Measurements from ENCODE around the gene RIN3. TPM values are rescaled to one million over a fixed set of nuclear protein-coding genes. Genes with fewer than 3 reads are reported as not detected.

RIN3 gene
- total and polyA plus RNA-seq, 10 of the 15 experiments (the other 5 are each of a cell fraction or from before 2014, with no cell fraction given), result 0.91 to 23.3 (median 6.3) TPM

- ChIA-PET SMC1A (ENCODE audit: uncharacterized antibody, unreplicated experiment) (interaction anchor here (0.7 to 2.2 kb wide), 6 partner anchors 11 to 409 kb away, joined by 3 to 7 read pairs (median 4); no protein-coding TSS in a partner anchor), RAD21 (ENCODE audit: unreplicated experiment) (interaction anchor here (0.5 to 2.0 kb wide), 4 partner anchors 24 to 172 kb away, joined by 3 to 6 read pairs (median 4); no protein-coding TSS in a partner anchor), CTCF (no interaction called here), POLR2A (interaction anchor here (0.7 to 1.2 kb wide), 2 partner anchors 9 to 25 kb away, joined by 3 read pairs; no protein-coding TSS in a partner anchor)
- ATAC-seq (no peak), DNase-seq (ENCODE audit: low read depth, low spot score) (no peak), FAIRE-seq (no peak)
- H3K79me2 ChIP-seq (ENCODE audit: control insufficient read depth, insufficient read depth, low read length), result peaks cover 3% of the 10 kb centered on the region; the same call in 1 of the 2 replicates
- no peaks in the 10 kb centered on the region; the same call in 2 of the 3 replicates for H3K9me3 ChIP-seq (replicated peaks; ENCODE audit: control insufficient read depth, insufficient read depth, low read length)
- H3K27ac ChIP-seq (ENCODE audit: control insufficient read depth, insufficient read depth), result no peak overlapping the region
- no TSS peak for BruUV-seq (replicated peaks)
- H3K36me3 ChIP-seq (ENCODE audit: control insufficient read depth in 2 of 2, insufficient read depth in 2 of 2, low read length in 1 of 2), result no peaks in the 10 kb centered on the region
- in situ Hi-C loops (cut with MboI) (no loop called here), intact Hi-C loops (cut with micrococcal nuclease; ENCODE audit: unreplicated experiment) (no loop called here)
- H3K9ac ChIP-seq (ENCODE audit: control insufficient read depth, insufficient read depth, low read length), result no peak overlapping the region
- no peak overlapping the region for H3K4me3 ChIP-seq
- TF ChIP-seq NFXL1 (IDR thresholded peaks at IDR 0.05; ENCODE audit: borderline replicate concordance) (no peak), PKNOX1 (IDR thresholded peaks at IDR 0.05) (no peak), GATAD2B (conservative IDR thresholded peaks at IDR 0.05; ENCODE audit: low read depth) (no peak), BCLAF1 (IDR thresholded peaks at IDR 0.05) (no peak), NR2F1 (conservative IDR thresholded peaks at IDR 0.05) (no peak), ZNF687 (IDR thresholded peaks at IDR 0.05) (no peak), BHLHE40 (IDR thresholded peaks at IDR 0.05; ENCODE audit: borderline replicate concordance in 1 of 2, low read depth in 2 of 2, low read length in 1 of 2) (no peak), E2F4 (IDR thresholded peaks at IDR 0.05; ENCODE audit: low read depth, low read length) (no peak), CEBPB (IDR thresholded peaks at IDR 0.05; ENCODE audit: borderline replicate concordance in 1 of 2, low read depth in 2 of 2, low read length in 2 of 2) (no peak), IKZF2 (IDR thresholded peaks at IDR 0.05) (no peak), BMI1 (IDR thresholded peaks at IDR 0.05; ENCODE audit: borderline replicate concordance) (no peak), MTA2 (IDR thresholded peaks at IDR 0.05; ENCODE audit: low read depth) (no peak), DPF2 (IDR thresholded peaks at IDR 0.05) (no peak)
- H2AFZ ChIP-seq (ENCODE audit: control insufficient read depth, low read depth, low read length), result no peak overlapping the region
- H3K4me1 ChIP-seq (ENCODE audit: control insufficient read depth, insufficient read depth, low read length), result peaks cover 12% of the 10 kb centered on the region
- H3K4me2 ChIP-seq (ENCODE audit: control insufficient read depth, insufficient read depth), result no peak overlapping the region
- H3K27me3 ChIP-seq (replicated peaks in 1 of 2; ENCODE audit: control insufficient read depth in 2 of 2, insufficient read depth in 2 of 2, low read length in 1 of 2), result no peaks in the 10 kb centered on the region
- WGBS (ENCODE audit: insufficient coverage, insufficient replicate concordance, low lambda C conversion rate, missing lambda C conversion rate), result 72% methylated on average over 5 of the region's 6 CpGs
- no peaks in the 10 kb centered on the region for H4K20me1 ChIP-seq (ENCODE audit: control insufficient read depth, insufficient read depth)
Measured at GRCh38 chr14:92544051-92544720, 30.6 kb downstream of the RIN3 start.
